ENCODE data around the gene DUSP16.
"Not testable (repeated sequence)": the region's sequence is repeated elsewhere in the genome, so short reads cannot be mapped to it uniquely, and the experiment has no call there.

The DUSP16 gene

GRCh38 chr12:12505544-12506495 lies 56.8 kb downstream of the DUSP16 start:
- TF ChIP-seq CTCF (IDR thresholded peaks at IDR 0.05; ENCODE audit: control extremely low read depth, extremely low read depth, low read depth, missing control alignments): no peak
- ChIA-PET POLR2A (interaction anchor here (0.5 to 1.2 kb wide), 2 partner anchors 50 to 57 kb away, joined by 3 read pairs; partner anchors contain the start of gene DUSP16), CTCF (interaction anchor here (0.9 to 2.0 kb wide), 8 partner anchors 14 to 231 kb away, joined by 3 to 6 read pairs (median 4); no protein-coding TSS in a partner anchor)
- peak; percentile 82 for DNase-seq (ENCODE audit: extremely low spot score)

- ChIA-PET POLR2A (no interaction called here), CTCF (interaction anchor here (0.8 to 1.8 kb wide), 11 partner anchors 11 to 234 kb away, joined by 3 to 13 read pairs (median 3); no protein-coding TSS in a partner anchor)
- TF ChIP-seq CTCF (IDR thresholded peaks at IDR 0.05; ENCODE audit: control extremely low read depth, extremely low read depth, low read depth, missing control alignments): peak; percentile 12
- peak; percentile 24 for DNase-seq (ENCODE audit: extremely low spot score)
These were observed 59.1 kb downstream of the DUSP16 start for GRCh38 chr12:12503384-12504078.

- ChIA-PET CTCF (interaction anchor here (0.7 to 1.8 kb wide), 5 partner anchors 10 to 126 kb away, joined by 3 to 13 read pairs (median 4); no protein-coding TSS in a partner anchor), POLR2A (no interaction called here)
- no peak for TF ChIP-seq CTCF (IDR thresholded peaks at IDR 0.05; ENCODE audit: control extremely low read depth, extremely low read depth, low read depth, missing control alignments)
- DNase-seq (ENCODE audit: extremely low spot score): no peak
These were observed 59.9 kb downstream of the DUSP16 start for GRCh38 chr12:12502815-12503151.

GRCh38 chr12:12502130-12502814 lies 60.4 kb downstream of the DUSP16 start:
- CTCF ChIA-PET: interaction anchor here (0.7 kb wide), 1 partner anchor 125 kb away, joined by 4 read pairs; no protein-coding TSS in a partner anchor
- POLR2A ChIA-PET; DNase-seq (ENCODE audit: extremely low spot score): not testable (repeated sequence)

- no peak for TF ChIP-seq CTCF (IDR thresholded peaks at IDR 0.05; ENCODE audit: control extremely low read depth, extremely low read depth, low read depth, missing control alignments)
- POLR2A ChIA-PET: no interaction called here
- CTCF ChIA-PET: interaction anchor here (1.9 kb wide), 2 partner anchors 10 to 15 kb away, joined by 5 to 6 read pairs; no protein-coding TSS in a partner anchor
- no peak for DNase-seq (ENCODE audit: extremely low spot score)
These were observed 61.5 kb downstream of the DUSP16 start for GRCh38 chr12:12501121-12501520.

GRCh38 chr12:12499909-12500604 lies 62.6 kb downstream of the DUSP16 start:
- POLR2A ChIA-PET: no interaction called here
- TF ChIP-seq CTCF (IDR thresholded peaks at IDR 0.05; ENCODE audit: control extremely low read depth, extremely low read depth, low read depth, missing control alignments): no peak
- CTCF ChIA-PET: interaction anchor here (1.2 to 1.9 kb wide), 7 partner anchors 9 to 23 kb away, joined by 3 to 6 read pairs (median 5); no protein-coding TSS in a partner anchor
- no peak for DNase-seq (ENCODE audit: extremely low spot score)

Data from GM10248 (cell line).